HEK293 (cell line): Measurements from ENCODE around the gene KCNMA1.

Experiments
- CTCF ChIA-PET: fragments of 350-600 bp; formaldehyde crosslinking; extraction: SDS; loops from one replicate; lab custom pipeline; 2021; ENCODE audit warnings: antibody characterized with exemption; lab: Yijun Ruan, JAX
- POLR2A ChIA-PET: fragments of 300-600 bp; formaldehyde crosslinking; extraction: SDS; loops from one replicate; lab custom pipeline; 2020; ENCODE audit warnings: antibody characterized with exemption, inconsistent platforms; lab: Yijun Ruan, JAX
- H3K27ac ChIP-seq: fragments of 200-500 bp; sonication (Bioruptor generic); 2 replicates; pipeline ENCODE4 v1.5.1; 2014; ENCODE audit warnings: low read depth, low read length, control low read depth, inconsistent platforms; ENCODE audit errors: extremely low read depth
- H3K36me3 ChIP-seq, 2 experiments: fragments of 200-500 bp in 1 of 2; sonication (Bioruptor generic) in 1 of 2; 1 replicate in 1 of 2; 2 replicates in 1 of 2; pipeline ENCODE4 v1.5.1; 2014 to 2017; ENCODE audit warnings: inconsistent platforms in 2 of 2, low read length in 2 of 2; ENCODE audit not compliant: control insufficient read depth in 2 of 2, insufficient read depth in 1 of 2
- H3K4me1 ChIP-seq: fragments of 200-500 bp; sonication (Bioruptor generic); 2 replicates; pipeline ENCODE4 v1.5.1; 2014; ENCODE audit warnings: mild to moderate bottlenecking, low read length, inconsistent platforms; ENCODE audit not compliant: control insufficient read depth, insufficient read depth
- H3K4me3 ChIP-seq: 2 replicates; pipeline ENCODE4 v1.5.1; 2011; ENCODE audit warnings: low read depth, mild to moderate bottlenecking, control low read depth, low read length, moderate library complexity
- H3K9me3 ChIP-seq: fragments of 200-500 bp; sonication (Bioruptor generic); 2 replicates; pipeline ENCODE4 v1.5.1; 2014; ENCODE audit warnings: low read depth, low read length, inconsistent platforms; ENCODE audit not compliant: control insufficient read depth, insufficient read depth
- FEZF1 ChIP-seq: fragments of 450-650 bp; formaldehyde crosslinking; IDR thresholded peaks from 2 replicates; pipeline ENCODE4 v1.5.1; 2016; ENCODE audit warnings: missing biosample characterization, missing genetic modification characterization
- GFI1B ChIP-seq: fragments of 450-650 bp; formaldehyde crosslinking; IDR thresholded peaks from 2 replicates; pipeline ENCODE4 v1.5.1; 2016; ENCODE audit warnings: missing biosample characterization, missing genetic modification characterization
- KLF10 ChIP-seq: fragments of 450-650 bp; IDR thresholded peaks from 2 replicates; pipeline ENCODE4 v1.5.1; 2018; ENCODE audit warnings: missing biosample characterization, mild to moderate bottlenecking, missing genetic modification characterization
- OSR2 ChIP-seq: fragments of 450-650 bp; formaldehyde crosslinking; IDR thresholded peaks from 2 replicates; pipeline ENCODE4 v1.5.1; 2016; ENCODE audit warnings: missing biosample characterization, missing genetic modification characterization
- OVOL3 ChIP-seq: fragments of 450-650 bp; formaldehyde crosslinking; IDR thresholded peaks from 2 replicates; pipeline ENCODE4 v1.5.1; 2016; ENCODE audit warnings: missing biosample characterization, missing genetic modification characterization
- SP3 ChIP-seq: fragments of 450-650 bp; formaldehyde crosslinking; IDR thresholded peaks from 2 replicates; pipeline ENCODE4 v1.5.1; 2016; ENCODE audit warnings: missing biosample characterization, missing genetic modification characterization
- ZBTB20 ChIP-seq: fragments of 450-650 bp; formaldehyde crosslinking; IDR thresholded peaks from 2 replicates; pipeline ENCODE4 v1.5.1; 2016; ENCODE audit warnings: missing biosample characterization, missing genetic modification characterization
- ZIC2 ChIP-seq: fragments of 450-650 bp; formaldehyde crosslinking; IDR thresholded peaks from 2 replicates; pipeline ENCODE4 v1.5.1; 2016; ENCODE audit warnings: missing biosample characterization, missing genetic modification characterization
- ZNF10 ChIP-seq: fragments of 450-650 bp; formaldehyde crosslinking; IDR thresholded peaks from 2 replicates; pipeline ENCODE4 v1.5.1; 2017; ENCODE audit warnings: missing biosample characterization, missing genetic modification characterization
- ZNF112 ChIP-seq: fragments of 450-650 bp; formaldehyde crosslinking; IDR thresholded peaks from 2 replicates; pipeline ENCODE4 v1.5.0; 2017; ENCODE audit warnings: missing biosample characterization, missing genetic modification characterization
- ZNF529 ChIP-seq: fragments of 450-650 bp; formaldehyde crosslinking; IDR thresholded peaks from 2 replicates; pipeline ENCODE4 v1.5.1; 2017; ENCODE audit warnings: missing genetic modification characterization, missing biosample characterization; ENCODE audit not compliant: insufficient replicate concordance
- ZNF544 ChIP-seq: fragments of 450-650 bp; formaldehyde crosslinking; IDR thresholded peaks from 2 replicates; pipeline ENCODE4 v1.5.0; 2017; ENCODE audit warnings: missing biosample characterization, missing genetic modification characterization
- ZNF558 ChIP-seq: fragments of 450-650 bp; formaldehyde crosslinking; IDR thresholded peaks from 2 replicates; pipeline ENCODE4 v1.5.1; 2016; ENCODE audit warnings: missing biosample characterization, missing genetic modification characterization
- ZNF560 ChIP-seq: fragments of 450-650 bp; formaldehyde crosslinking; IDR thresholded peaks from 2 replicates; pipeline ENCODE4 v1.5.1; 2017; ENCODE audit warnings: missing biosample characterization, missing genetic modification characterization, borderline replicate concordance
- ZNF677 ChIP-seq: fragments of 450-650 bp; IDR thresholded peaks from 2 replicates; pipeline ENCODE4 v1.5.0; 2018; ENCODE audit warnings: missing biosample characterization, mild to moderate bottlenecking, missing genetic modification characterization, moderate library complexity
- ZNF843 ChIP-seq: fragments of 450-650 bp; formaldehyde crosslinking; IDR thresholded peaks from 2 replicates; pipeline ENCODE4 v1.5.1; 2016; ENCODE audit warnings: missing biosample characterization, missing genetic modification characterization
- ZSCAN16 ChIP-seq: fragments of 450-650 bp; formaldehyde crosslinking; IDR thresholded peaks from 2 replicates; pipeline ENCODE4 v1.5.1; 2016; ENCODE audit warnings: missing biosample characterization, missing genetic modification characterization
- TF ChIP-seq, protein P1 (sequence below): fragments of 450-650 bp; formaldehyde crosslinking; IDR thresholded peaks from 2 replicates; pipeline ENCODE4 v1.5.1; 2016; ENCODE audit warnings: missing biosample characterization, missing genetic modification characterization
- TF ChIP-seq, protein P2 (sequence below): fragments of 450-650 bp; formaldehyde crosslinking; IDR thresholded peaks from 2 replicates; pipeline ENCODE4 v1.5.1; 2017; ENCODE audit warnings: missing biosample characterization, missing genetic modification characterization
- TF ChIP-seq, protein P3 (sequence below): fragments of 450-650 bp; formaldehyde crosslinking; IDR thresholded peaks from 2 replicates; pipeline ENCODE4 v1.5.1; 2016; ENCODE audit warnings: missing biosample characterization, missing genetic modification characterization
- TF ChIP-seq, protein P4 (sequence below): fragments of 450-650 bp; formaldehyde crosslinking; IDR thresholded peaks from 2 replicates; pipeline ENCODE4 v1.5.1; 2016; ENCODE audit warnings: missing biosample characterization, missing genetic modification characterization

Gene KCNMA1

DNA sequence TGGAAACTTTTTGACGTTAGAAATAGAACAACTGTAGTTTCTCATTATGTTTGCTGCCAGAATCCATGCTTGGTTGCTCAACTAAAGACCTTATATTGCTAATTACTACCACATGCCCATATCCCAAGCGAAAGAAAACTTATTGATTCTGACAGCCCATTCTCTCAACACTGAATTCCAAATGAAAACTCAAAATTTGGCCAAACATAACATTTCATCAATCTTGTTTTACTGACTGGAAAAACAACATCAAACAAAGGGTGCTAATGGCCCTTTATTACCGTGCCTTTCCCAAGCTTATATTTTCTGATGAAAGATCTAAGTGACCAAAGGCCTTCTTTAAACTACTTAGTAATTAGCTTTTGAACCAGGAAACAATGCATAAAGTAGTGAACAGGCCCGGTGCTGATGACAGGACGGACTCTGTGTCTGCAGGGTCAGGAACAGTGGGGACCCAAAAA lies 531.8 kb downstream of the KCNMA1 start:
- H3K4me3 ChIP-seq, result no peak overlapping the region
- no peak overlapping the region; the same call in 1 of the 2 replicates for H3K27ac ChIP-seq
- ChIA-PET CTCF (interaction anchor here (0.6 kb wide), 1 partner anchor 94 kb away, joined by 3 read pairs; no protein-coding TSS in a partner anchor), POLR2A (no interaction called here)
- TF ChIP-seq ZNF112 (no peak), OSR2 (tag by site-specific recombination) (peak; percentile 36; the same call in 1 of the 2 replicates), ZNF677 (tag by site-specific recombination) (no peak), FEZF1 (tag by site-specific recombination) (peak; percentile 36; the same call in 1 of the 2 replicates)
- TF ChIP-seq, protein P1, sequence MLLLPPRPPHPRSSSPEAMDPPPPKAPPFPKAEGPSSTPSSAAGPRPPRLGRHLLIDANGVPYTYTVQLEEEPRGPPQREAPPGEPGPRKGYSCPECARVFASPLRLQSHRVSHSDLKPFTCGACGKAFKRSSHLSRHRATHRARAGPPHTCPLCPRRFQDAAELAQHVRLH (tag by site-specific recombination), result peak; percentile 61; the same call in 1 of the 2 replicates
- TF ChIP-seq, protein P2, sequence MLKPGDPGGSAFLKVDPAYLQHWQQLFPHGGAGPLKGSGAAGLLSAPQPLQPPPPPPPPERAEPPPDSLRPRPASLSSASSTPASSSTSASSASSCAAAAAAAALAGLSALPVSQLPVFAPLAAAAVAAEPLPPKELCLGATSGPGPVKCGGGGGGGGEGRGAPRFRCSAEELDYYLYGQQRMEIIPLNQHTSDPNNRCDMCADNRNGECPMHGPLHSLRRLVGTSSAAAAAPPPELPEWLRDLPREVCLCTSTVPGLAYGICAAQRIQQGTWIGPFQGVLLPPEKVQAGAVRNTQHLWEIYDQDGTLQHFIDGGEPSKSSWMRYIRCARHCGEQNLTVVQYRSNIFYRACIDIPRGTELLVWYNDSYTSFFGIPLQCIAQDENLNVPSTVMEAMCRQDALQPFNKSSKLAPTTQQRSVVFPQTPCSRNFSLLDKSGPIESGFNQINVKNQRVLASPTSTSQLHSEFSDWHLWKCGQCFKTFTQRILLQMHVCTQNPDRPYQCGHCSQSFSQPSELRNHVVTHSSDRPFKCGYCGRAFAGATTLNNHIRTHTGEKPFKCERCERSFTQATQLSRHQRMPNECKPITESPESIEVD (tag by site-specific recombination), result peak; percentile 38; the same call in 1 of the 2 replicates
- H3K36me3 ChIP-seq, result no peaks in the 10 kb centered on the region
- H3K4me1 ChIP-seq, result no peaks in the 10 kb centered on the region; the same call in 1 of the 2 replicates
- H3K9me3 ChIP-seq, result no peaks in the 10 kb centered on the region

DNA sequence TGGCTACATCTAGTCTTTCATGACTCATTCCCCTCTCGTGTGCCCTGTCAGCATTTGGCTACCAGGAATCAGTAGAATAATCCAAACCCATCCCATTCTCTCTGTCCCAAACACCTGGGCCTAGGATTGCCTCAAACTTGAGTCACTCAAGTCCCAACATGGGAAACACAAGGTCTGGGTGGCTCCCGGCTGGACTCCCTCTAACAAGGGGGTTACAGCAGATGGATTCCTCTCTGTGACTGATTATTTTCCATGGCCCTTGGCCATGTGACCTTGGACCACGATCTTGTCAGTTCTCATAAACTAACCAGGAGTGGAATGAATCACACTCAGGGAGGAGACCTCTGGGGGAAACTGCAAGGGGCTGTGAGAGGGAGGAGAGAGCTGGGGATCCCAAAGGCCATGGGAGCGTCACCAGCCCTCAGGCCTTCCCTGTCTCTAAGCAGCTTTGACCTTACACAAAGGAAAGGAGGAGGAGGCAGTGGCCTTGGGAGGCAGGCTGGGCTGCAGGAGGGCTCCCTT lies 533.1 kb downstream of the KCNMA1 start:
- H3K4me3 ChIP-seq, result no peak overlapping the region
- no peaks in the 10 kb centered on the region for H3K9me3 ChIP-seq
- CTCF ChIA-PET, result interaction anchor here (0.7 kb wide), 1 partner anchor 383 kb away, joined by 4 read pairs; no protein-coding TSS in a partner anchor
- POLR2A ChIA-PET, result no interaction called here
- H3K27ac ChIP-seq, result no peak overlapping the region
- no peaks in the 10 kb centered on the region for H3K36me3 ChIP-seq
- TF ChIP-seq ZBTB20 (tag by site-specific recombination), result no peak; the same call in 1 of the 2 replicates
- no peak for TF ChIP-seq SP3 (tag by site-specific recombination)
- no peak for TF ChIP-seq ZNF843 (tag by site-specific recombination)
- no peaks in the 10 kb centered on the region; the same call in 1 of the 2 replicates for H3K4me1 ChIP-seq

DNA sequence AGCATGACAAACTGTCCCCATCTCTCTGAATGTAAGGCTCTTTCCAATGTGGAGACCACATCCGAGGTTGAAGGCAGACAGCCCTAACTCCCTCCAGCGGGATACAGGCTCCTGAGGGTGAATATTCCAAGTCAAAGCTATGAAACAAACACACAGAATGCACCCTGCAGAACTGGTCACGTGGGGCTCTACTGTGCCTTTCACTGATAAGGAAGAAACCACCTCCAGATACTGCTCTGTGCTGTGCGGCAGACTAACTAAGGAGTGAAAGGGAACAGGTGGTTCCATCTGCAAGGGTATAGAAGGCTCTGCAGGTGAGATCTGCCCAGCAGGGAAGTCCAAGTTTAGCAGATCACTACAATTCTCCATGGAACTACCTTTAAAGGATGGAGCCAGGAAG lies 534.4 kb downstream of the KCNMA1 start:
- TF ChIP-seq, protein P3, sequence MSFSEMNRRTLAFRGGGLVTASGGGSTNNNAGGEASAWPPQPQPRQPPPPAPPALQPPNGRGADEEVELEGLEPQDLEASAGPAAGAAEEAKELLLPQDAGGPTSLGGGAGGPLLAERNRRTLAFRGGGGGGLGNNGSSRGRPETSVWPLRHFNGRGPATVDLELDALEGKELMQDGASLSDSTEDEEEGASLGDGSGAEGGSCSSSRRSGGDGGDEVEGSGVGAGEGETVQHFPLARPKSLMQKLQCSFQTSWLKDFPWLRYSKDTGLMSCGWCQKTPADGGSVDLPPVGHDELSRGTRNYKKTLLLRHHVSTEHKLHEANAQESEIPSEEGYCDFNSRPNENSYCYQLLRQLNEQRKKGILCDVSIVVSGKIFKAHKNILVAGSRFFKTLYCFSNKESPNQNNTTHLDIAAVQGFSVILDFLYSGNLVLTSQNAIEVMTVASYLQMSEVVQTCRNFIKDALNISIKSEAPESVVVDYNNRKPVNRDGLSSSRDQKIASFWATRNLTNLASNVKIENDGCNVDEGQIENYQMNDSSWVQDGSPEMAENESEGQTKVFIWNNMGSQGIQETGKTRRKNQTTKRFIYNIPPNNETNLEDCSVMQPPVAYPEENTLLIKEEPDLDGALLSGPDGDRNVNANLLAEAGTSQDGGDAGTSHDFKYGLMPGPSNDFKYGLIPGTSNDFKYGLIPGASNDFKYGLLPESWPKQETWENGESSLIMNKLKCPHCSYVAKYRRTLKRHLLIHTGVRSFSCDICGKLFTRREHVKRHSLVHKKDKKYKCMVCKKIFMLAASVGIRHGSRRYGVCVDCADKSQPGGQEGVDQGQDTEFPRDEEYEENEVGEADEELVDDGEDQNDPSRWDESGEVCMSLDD (tag by site-specific recombination), result no peak
- no peak for TF ChIP-seq OVOL3 (tag by site-specific recombination)
- no peak for TF ChIP-seq ZNF544 (tag by site-specific recombination)
- no peak for TF ChIP-seq GFI1B (tag by site-specific recombination)
- H3K4me1 ChIP-seq, result no peaks in the 10 kb centered on the region
- POLR2A ChIA-PET, result no interaction called here
- H3K27ac ChIP-seq, result no peak overlapping the region
- H3K36me3 ChIP-seq, result no peaks in the 10 kb centered on the region
- CTCF ChIA-PET, result no interaction called here
- H3K9me3 ChIP-seq, result no peaks in the 10 kb centered on the region
- no peak overlapping the region for H3K4me3 ChIP-seq

DNA sequence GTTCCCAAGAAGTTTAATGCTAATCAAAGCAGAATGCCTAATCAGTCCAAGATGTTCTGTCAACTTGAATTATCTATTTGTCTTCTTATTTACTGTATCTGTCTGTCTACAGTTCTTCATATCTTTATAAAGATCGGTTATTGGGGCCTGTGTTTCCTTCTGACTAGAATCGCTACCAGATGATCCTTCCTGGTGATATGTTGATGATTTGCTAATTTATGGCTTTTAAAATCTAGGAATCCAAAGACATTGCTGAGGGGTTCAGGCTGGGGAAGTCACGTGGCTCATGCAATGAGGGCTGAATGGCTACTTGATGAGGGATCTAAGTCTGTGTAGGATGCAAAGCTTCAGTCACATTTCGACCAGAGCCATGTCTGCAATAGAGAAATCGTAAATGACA lies 536.3 kb downstream of the KCNMA1 start:
- H3K4me3 ChIP-seq, result no peak overlapping the region
- ChIA-PET CTCF (interaction anchor here (0.8 kb wide), 1 partner anchor 11 kb away, joined by 3 read pairs; no protein-coding TSS in a partner anchor), POLR2A (no interaction called here)
- no peaks in the 10 kb centered on the region for H3K9me3 ChIP-seq
- no peaks in the 10 kb centered on the region for H3K4me1 ChIP-seq
- no peaks in the 10 kb centered on the region for H3K36me3 ChIP-seq
- H3K27ac ChIP-seq, result no peak overlapping the region
- TF ChIP-seq ZNF10 (tag by site-specific recombination) (no peak), ZNF560 (no peak), ZNF558 (tag by site-specific recombination) (no peak), KLF10 (no peak), ZNF529 (tag by site-specific recombination) (no peak), ZIC2 (tag by site-specific recombination) (no peak), ZSCAN16 (tag by site-specific recombination) (no peak)
- TF ChIP-seq, protein P4, sequence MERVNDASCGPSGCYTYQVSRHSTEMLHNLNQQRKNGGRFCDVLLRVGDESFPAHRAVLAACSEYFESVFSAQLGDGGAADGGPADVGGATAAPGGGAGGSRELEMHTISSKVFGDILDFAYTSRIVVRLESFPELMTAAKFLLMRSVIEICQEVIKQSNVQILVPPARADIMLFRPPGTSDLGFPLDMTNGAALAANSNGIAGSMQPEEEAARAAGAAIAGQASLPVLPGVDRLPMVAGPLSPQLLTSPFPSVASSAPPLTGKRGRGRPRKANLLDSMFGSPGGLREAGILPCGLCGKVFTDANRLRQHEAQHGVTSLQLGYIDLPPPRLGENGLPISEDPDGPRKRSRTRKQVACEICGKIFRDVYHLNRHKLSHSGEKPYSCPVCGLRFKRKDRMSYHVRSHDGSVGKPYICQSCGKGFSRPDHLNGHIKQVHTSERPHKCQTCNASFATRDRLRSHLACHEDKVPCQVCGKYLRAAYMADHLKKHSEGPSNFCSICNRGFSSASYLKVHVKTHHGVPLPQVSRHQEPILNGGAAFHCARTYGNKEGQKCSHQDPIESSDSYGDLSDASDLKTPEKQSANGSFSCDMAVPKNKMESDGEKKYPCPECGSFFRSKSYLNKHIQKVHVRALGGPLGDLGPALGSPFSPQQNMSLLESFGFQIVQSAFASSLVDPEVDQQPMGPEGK (tag by site-specific recombination), result no peak
